SK-N-MC (cell line): ENCODE data around the gene CEP250.
"Not testable (repeated sequence)": the region's sequence is repeated elsewhere in the genome, so short reads cannot be mapped to it uniquely, and the experiment has no call there.

Source experiments
- DNase-seq: peaks from one replicate; pipeline ENCODE4 v3.0.0-alpha.2; 2011; ENCODE audit warnings: low read depth, low spot score
- H3K27ac ChIP-seq: fragments of 200-600 bp; sonication (generic); 2 replicates; pipeline ENCODE4 v1.5.1; 2016; ENCODE audit warnings: mixed run types
- H3K36me3 ChIP-seq: fragments of 200-600 bp; sonication (generic); 2 replicates; pipeline ENCODE4 v1.6.1; 2017; ENCODE audit warnings: antibody characterized with exemption, low read length, mixed read lengths; ENCODE audit not compliant: insufficient read depth
- H3K4me3 ChIP-seq: fragments of 200-600 bp; sonication (generic); 2 replicates; pipeline ENCODE4 v1.5.1; 2016
- H3K9ac ChIP-seq: fragments of 200-600 bp; sonication (generic); 2 replicates; pipeline ENCODE4 v1.8.0; 2017; ENCODE audit warnings: mixed run types, mixed read lengths; ENCODE audit not compliant: insufficient read length
- H3K9me3 ChIP-seq: fragments of 200-600 bp; sonication (generic); 2 replicates; pipeline ENCODE4 v1.6.1; 2017; ENCODE audit warnings: low read depth, mild to moderate bottlenecking, antibody characterized with exemption, low read length, moderate library complexity, mixed read lengths
- EZH2 ChIP-seq: fragments of 200-600 bp; sonication (generic); IDR thresholded peaks from one replicate; pipeline ENCODE4 v1.6.1; 2017; ENCODE audit warnings: antibody characterized with exemption
- FOXP2 ChIP-seq: optimal IDR thresholded peaks from 2 replicates; pipeline ENCODE3; 2011; ENCODE audit warnings: mild to moderate bottlenecking, moderate library complexity; ENCODE audit not compliant: insufficient read depth; ENCODE audit errors: extremely low read length, control extremely low read depth
- POLR2AphosphoS5 ChIP-seq: IDR thresholded peaks from 2 replicates; pipeline ENCODE4 v1.6.1; 2012; ENCODE audit warnings: mild to moderate bottlenecking, low read depth, low read length, borderline replicate concordance

The CEP250 gene

GRCh38 chr20:35541118-35541782 lies 85.9 kb downstream of the CEP250 start:
- Histone ChIP-seq H3K36me3 (peaks cover 22% of the 10 kb centered on the region; the same call in 1 of the 2 replicates), H3K9me3 (no peaks in the 10 kb centered on the region), H3K9ac (peak overlapping the region; percentile 65), H3K4me3 (peak overlapping the region; percentile 94), H3K27ac (no peak overlapping the region)
- TF ChIP-seq EZH2 (no peak), POLR2AphosphoS5 (no peak), FOXP2 (no peak)
- no peak for DNase-seq

- peak within 1 kb of the TSS; percentile 55 for H3K27ac ChIP-seq
- peak within 1 kb of the TSS; percentile 86 for H3K9ac ChIP-seq
- no peaks in the 10 kb centered on the region for H3K9me3 ChIP-seq
- H3K4me3 ChIP-seq: peak within 1 kb of the TSS; percentile 94
- peak; percentile 88 for TF ChIP-seq POLR2AphosphoS5
- TF ChIP-seq FOXP2: no peak
- DNase-seq: peak; percentile 66
- H3K36me3 ChIP-seq: peaks cover 30% of the 10 kb centered on the region
Measured at GRCh38 chr20:35541783-35542662, 86.6 kb downstream of the CEP250 start, which contains the start of gene ERGIC3. TSS of gene ERGIC3 (plus strand) at chr20:35542078. CDS start at chr20:35542098, 20 bp downstream.

GRCh38 chr20:35542990-35543389 lies 87.6 kb downstream of the CEP250 start:
- H3K36me3 ChIP-seq: peaks cover 37% of the 10 kb centered on the region
- TF ChIP-seq EZH2: no peak
- no peak for TF ChIP-seq POLR2AphosphoS5
- TF ChIP-seq FOXP2: no peak
- no peaks in the 10 kb centered on the region for H3K9me3 ChIP-seq
- peak overlapping the region; percentile 94 for H3K4me3 ChIP-seq
- no peak overlapping the region for H3K27ac ChIP-seq
- no peak for DNase-seq
- H3K9ac ChIP-seq: no peak overlapping the region

GRCh38 chr20:35544436-35544835 lies 89.0 kb downstream of the CEP250 start:
- H3K9ac ChIP-seq: no peak overlapping the region
- H3K4me3 ChIP-seq: no peak overlapping the region
- no peak for TF ChIP-seq POLR2AphosphoS5
- no peak for TF ChIP-seq EZH2
- TF ChIP-seq FOXP2: no peak
- peaks cover 49% of the 10 kb centered on the region for H3K36me3 ChIP-seq
- H3K9me3 ChIP-seq: no peaks in the 10 kb centered on the region
- H3K27ac ChIP-seq: no peak overlapping the region
- no peak for DNase-seq

- H3K36me3 ChIP-seq: peaks cover 53% of the 10 kb centered on the region
- H3K9me3 ChIP-seq, H3K27ac ChIP-seq, DNase-seq, H3K4me3 ChIP-seq, H3K9ac ChIP-seq: not testable (repeated sequence)
Measured at GRCh38 chr20:35544941-35545340, 89.5 kb downstream of the CEP250 start.

GRCh38 chr20:35546127-35546526 lies 90.7 kb downstream of the CEP250 start:
- H3K9ac ChIP-seq: no peak overlapping the region
- TF ChIP-seq EZH2 (no peak), POLR2AphosphoS5 (no peak), FOXP2 (no peak)
- peaks cover 55% of the 10 kb centered on the region for H3K36me3 ChIP-seq
- no peak overlapping the region for H3K27ac ChIP-seq
- H3K4me3 ChIP-seq: no peak overlapping the region
- no peak for DNase-seq
- H3K9me3 ChIP-seq: no peaks in the 10 kb centered on the region

- no peak for DNase-seq
- H3K9ac ChIP-seq: no peak overlapping the region
- H3K9me3 ChIP-seq: no peaks in the 10 kb centered on the region
- no peak for TF ChIP-seq EZH2
- no peak for TF ChIP-seq FOXP2
- no peak for TF ChIP-seq POLR2AphosphoS5
- H3K36me3 ChIP-seq: peaks cover 66% of the 10 kb centered on the region
- no peak overlapping the region for H3K27ac ChIP-seq
- no peak overlapping the region for H3K4me3 ChIP-seq
Measured at GRCh38 chr20:35547329-35547728, 91.9 kb downstream of the CEP250 start.

GRCh38 chr20:35551503-35551902 lies 96.1 kb downstream of the CEP250 start:
- TF ChIP-seq EZH2 (no peak), FOXP2 (no peak), POLR2AphosphoS5 (no peak)
- Histone ChIP-seq H3K9ac (no peak overlapping the region), H3K36me3 (peaks cover 55% of the 10 kb centered on the region), H3K27ac (no peak overlapping the region), H3K9me3 (no peaks in the 10 kb centered on the region), H3K4me3 (no peak overlapping the region)
- no peak for DNase-seq

GRCh38 chr20:35552914-35553313 lies 97.5 kb downstream of the CEP250 start:
- Histone ChIP-seq H3K27ac (no peak overlapping the region), H3K9me3 (no peaks in the 10 kb centered on the region), H3K36me3 (peaks cover 43% of the 10 kb centered on the region), H3K4me3 (no peak overlapping the region), H3K9ac (no peak overlapping the region)
- TF ChIP-seq POLR2AphosphoS5 (no peak), FOXP2 (no peak), EZH2 (no peak)
- no peak for DNase-seq

- not testable (repeated sequence) for H3K4me3 ChIP-seq, H3K9ac ChIP-seq, DNase-seq, H3K27ac ChIP-seq, H3K9me3 ChIP-seq
- H3K36me3 ChIP-seq: peaks cover 25% of the 10 kb centered on the region; the same call in 1 of the 2 replicates
Measured at GRCh38 chr20:35555461-35555860, 100.1 kb downstream of the CEP250 start.
